Esophagus squamous epithelium (tissue), 4 donors: Measurements from ENCODE around the gene RPGRIP1.

ENCODE experiments used
- POLR2A ChIP-seq, 4 donors: fragments of 450-650 bp; IDR thresholded peaks; one replicate each; pipeline ENCODE4 v1.6.1; 2017; ENCODE audit warnings: antibody characterized with exemption in 4 of 4, mild to moderate bottlenecking in 4 of 4, moderate library complexity in 3 of 4
- TF ChIP-seq, protein P1 (sequence below), 6 experiments: fragments of 450-650 bp in 4 of 6; fragments of 200-600 bp in 2 of 6; sonication (generic) in 2 of 6; IDR thresholded peaks; one replicate each; pipeline ENCODE4 v1.5.1; 2016 to 2019; ENCODE audit warnings: antibody characterized with exemption in 6 of 6, mild to moderate bottlenecking in 4 of 6, moderate library complexity in 4 of 6

DNA sequence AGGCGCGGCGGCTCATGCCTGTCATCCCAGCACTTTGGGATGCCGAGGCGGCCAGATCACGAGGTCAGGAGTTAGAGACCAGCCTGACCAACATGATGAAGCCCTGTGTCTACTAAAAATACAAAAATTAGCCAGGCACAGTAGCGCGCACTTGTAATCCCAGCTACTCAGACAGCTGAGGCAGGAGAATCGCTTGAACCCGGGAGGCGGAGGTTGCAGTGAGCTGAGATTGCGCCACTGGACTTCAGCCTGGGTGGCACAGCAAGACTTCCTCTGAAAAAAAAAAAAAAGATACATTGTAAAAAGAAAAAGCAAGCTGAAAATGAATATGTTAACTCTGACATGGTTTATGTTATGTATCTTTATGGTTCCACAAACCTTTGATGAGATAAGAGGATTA lies 33.6 kb downstream of the RPGRIP1 start:
- TF ChIP-seq, protein P1, sequence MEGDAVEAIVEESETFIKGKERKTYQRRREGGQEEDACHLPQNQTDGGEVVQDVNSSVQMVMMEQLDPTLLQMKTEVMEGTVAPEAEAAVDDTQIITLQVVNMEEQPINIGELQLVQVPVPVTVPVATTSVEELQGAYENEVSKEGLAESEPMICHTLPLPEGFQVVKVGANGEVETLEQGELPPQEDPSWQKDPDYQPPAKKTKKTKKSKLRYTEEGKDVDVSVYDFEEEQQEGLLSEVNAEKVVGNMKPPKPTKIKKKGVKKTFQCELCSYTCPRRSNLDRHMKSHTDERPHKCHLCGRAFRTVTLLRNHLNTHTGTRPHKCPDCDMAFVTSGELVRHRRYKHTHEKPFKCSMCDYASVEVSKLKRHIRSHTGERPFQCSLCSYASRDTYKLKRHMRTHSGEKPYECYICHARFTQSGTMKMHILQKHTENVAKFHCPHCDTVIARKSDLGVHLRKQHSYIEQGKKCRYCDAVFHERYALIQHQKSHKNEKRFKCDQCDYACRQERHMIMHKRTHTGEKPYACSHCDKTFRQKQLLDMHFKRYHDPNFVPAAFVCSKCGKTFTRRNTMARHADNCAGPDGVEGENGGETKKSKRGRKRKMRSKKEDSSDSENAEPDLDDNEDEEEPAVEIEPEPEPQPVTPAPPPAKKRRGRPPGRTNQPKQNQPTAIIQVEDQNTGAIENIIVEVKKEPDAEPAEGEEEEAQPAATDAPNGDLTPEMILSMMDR (IDR thresholded peaks at IDR 0.05), result no peak
- no peak for TF ChIP-seq POLR2A (IDR thresholded peaks at IDR 0.05)
